Panc1 (cell line): Measurements from ENCODE around the gene ITGA3.

Source experiments
- POLR2AphosphoS5 ChIP-seq: IDR thresholded peaks from 2 replicates; pipeline ENCODE4 v1.6.1; 2012; ENCODE audit warnings: mild to moderate bottlenecking, low read depth, low read length, moderate library complexity
- SIN3A ChIP-seq: IDR thresholded peaks from 2 replicates; pipeline ENCODE4 v1.6.1; 2012; ENCODE audit warnings: low read depth, mild to moderate bottlenecking, low read length, moderate library complexity, borderline replicate concordance; ENCODE audit not compliant: insufficient read depth
- TF ChIP-seq, protein P1 (sequence below): fragments of 450-650 bp; IDR thresholded peaks from 2 replicates; pipeline ENCODE4 v1.5.1; 2017; ENCODE audit warnings: mild to moderate bottlenecking

DNA sequence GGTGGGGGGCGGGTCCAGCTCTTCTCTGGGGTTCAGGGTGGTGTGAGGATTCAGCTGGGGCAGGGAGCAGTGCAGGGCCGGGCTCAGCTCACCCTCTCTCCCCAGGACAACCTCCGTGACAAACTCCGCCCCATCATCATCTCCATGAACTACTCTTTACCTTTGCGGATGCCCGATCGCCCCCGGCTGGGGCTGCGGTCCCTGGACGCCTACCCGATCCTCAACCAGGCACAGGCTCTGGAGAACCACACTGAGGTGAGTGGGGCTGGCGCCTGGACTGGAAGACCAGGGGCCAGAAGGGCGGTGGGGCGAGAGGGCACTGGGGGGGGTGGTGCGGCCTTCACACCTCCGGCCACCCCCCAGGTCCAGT, 20.3 kb downstream of the ITGA3 start:
- TF ChIP-seq, protein P1, sequence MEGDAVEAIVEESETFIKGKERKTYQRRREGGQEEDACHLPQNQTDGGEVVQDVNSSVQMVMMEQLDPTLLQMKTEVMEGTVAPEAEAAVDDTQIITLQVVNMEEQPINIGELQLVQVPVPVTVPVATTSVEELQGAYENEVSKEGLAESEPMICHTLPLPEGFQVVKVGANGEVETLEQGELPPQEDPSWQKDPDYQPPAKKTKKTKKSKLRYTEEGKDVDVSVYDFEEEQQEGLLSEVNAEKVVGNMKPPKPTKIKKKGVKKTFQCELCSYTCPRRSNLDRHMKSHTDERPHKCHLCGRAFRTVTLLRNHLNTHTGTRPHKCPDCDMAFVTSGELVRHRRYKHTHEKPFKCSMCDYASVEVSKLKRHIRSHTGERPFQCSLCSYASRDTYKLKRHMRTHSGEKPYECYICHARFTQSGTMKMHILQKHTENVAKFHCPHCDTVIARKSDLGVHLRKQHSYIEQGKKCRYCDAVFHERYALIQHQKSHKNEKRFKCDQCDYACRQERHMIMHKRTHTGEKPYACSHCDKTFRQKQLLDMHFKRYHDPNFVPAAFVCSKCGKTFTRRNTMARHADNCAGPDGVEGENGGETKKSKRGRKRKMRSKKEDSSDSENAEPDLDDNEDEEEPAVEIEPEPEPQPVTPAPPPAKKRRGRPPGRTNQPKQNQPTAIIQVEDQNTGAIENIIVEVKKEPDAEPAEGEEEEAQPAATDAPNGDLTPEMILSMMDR, result no peak
- 0 out of 2 replicates have a peak, but pooled peaks have one; percentile 40 for TF ChIP-seq POLR2AphosphoS5
- no peak for TF ChIP-seq SIN3A
